Upper lobe of left lung (tissue), 4 donors: ENCODE results near the gene PTP4A1.

Experiments used
- CTCF ChIP-seq, 6 experiments: fragments of 450-650 bp in 4 of 6; fragments of 200-600 bp in 2 of 6; sonication (generic) in 2 of 6; IDR thresholded peaks; one replicate each; pipeline ENCODE4 v1.5.1; 2016 to 2019; ENCODE audit warnings: antibody characterized with exemption in 6 of 6
- EP300 ChIP-seq, 4 donors: sonication (generic); formaldehyde crosslinking; IDR thresholded peaks; one replicate each; pipeline ENCODE4 v1.5.1; 2017; ENCODE audit warnings: antibody characterized with exemption in 4 of 4, control low read depth in 2 of 4
- POLR2A ChIP-seq, 4 donors: fragments of 450-650 bp; IDR thresholded peaks; one replicate each; pipeline ENCODE4 v1.5.1; 2016 to 2017; ENCODE audit warnings: antibody characterized with exemption in 4 of 4, mild to moderate bottlenecking in 2 of 4
- POLR2AphosphoS5 ChIP-seq, 2 donors: sonication (generic); formaldehyde crosslinking; IDR thresholded peaks; one replicate each; pipeline ENCODE4 v1.5.1; 2017; ENCODE audit warnings: antibody characterized with exemption in 2 of 2

- TF ChIP-seq POLR2A (IDR thresholded peaks at IDR 0.05) (no peak), POLR2AphosphoS5 (IDR thresholded peaks at IDR 0.05) (no peak), CTCF (IDR thresholded peaks at IDR 0.05) (no peak), EP300 (IDR thresholded peaks at IDR 0.05) (no peak)
Measured at GRCh38 chr6:63610944-63611343, 38.7 kb downstream of the PTP4A1 start.
